Measurements from ENCODE around the gene MAP4. TPM values are rescaled to one million over a fixed set of nuclear protein-coding genes. Genes with fewer than 3 reads are reported as not detected.
"Not testable (repeated sequence)": the region's sequence is repeated elsewhere in the genome, so short reads cannot be mapped to it uniquely, and the experiment has no call there.

The MAP4 gene
- total RNA-seq, 1 donor from 2014 or later, result 520 TPM

DNA sequence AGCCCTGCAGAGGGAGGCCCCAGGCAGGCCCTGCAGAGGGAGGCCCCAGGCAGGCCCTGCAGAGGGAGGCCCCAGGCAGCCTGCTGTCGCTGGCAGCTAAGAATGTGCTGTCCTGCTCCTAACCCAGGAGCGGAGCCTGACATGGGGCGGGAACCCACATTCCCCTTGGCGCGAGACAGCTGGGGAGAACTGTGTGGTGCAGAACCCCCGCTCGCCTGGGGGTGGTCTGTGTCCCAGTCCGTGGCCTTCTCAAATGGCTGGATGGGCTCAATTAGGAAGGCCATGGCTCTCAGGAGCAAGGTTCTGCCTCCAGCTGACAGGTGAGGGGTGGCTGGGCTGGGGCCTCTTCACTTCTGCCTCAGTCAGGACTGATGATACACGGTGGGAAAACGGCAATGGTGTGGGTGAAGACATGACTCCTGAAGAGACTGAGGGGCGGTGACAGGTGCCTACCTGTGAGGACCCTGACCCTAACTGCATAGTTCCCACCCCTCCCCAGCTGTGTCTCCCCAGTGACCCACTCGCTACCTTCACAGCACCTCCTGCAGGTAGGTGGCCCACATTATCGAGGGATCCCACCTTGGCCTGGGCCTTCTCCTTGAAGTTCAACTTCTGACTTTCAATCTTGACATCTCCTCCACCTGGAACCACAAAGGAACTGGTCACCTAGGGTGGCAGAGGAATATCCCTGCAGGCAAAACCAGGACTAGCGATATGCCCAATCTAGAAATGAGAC is 161.3 kb downstream of the MAP4 start:
- no peak for DNase-seq (ENCODE audit: missing footprints)
- intact Hi-C loops (cut with DNase I), result no loop called here
- no peak for ATAC-seq

GRCh38 chr3:47854267-47854666 is 161.9 kb downstream of the MAP4 start:
- intact Hi-C loops (cut with DNase I), result no loop called here
- no peak for ATAC-seq
- DNase-seq (ENCODE audit: missing footprints), result no peak

DNA sequence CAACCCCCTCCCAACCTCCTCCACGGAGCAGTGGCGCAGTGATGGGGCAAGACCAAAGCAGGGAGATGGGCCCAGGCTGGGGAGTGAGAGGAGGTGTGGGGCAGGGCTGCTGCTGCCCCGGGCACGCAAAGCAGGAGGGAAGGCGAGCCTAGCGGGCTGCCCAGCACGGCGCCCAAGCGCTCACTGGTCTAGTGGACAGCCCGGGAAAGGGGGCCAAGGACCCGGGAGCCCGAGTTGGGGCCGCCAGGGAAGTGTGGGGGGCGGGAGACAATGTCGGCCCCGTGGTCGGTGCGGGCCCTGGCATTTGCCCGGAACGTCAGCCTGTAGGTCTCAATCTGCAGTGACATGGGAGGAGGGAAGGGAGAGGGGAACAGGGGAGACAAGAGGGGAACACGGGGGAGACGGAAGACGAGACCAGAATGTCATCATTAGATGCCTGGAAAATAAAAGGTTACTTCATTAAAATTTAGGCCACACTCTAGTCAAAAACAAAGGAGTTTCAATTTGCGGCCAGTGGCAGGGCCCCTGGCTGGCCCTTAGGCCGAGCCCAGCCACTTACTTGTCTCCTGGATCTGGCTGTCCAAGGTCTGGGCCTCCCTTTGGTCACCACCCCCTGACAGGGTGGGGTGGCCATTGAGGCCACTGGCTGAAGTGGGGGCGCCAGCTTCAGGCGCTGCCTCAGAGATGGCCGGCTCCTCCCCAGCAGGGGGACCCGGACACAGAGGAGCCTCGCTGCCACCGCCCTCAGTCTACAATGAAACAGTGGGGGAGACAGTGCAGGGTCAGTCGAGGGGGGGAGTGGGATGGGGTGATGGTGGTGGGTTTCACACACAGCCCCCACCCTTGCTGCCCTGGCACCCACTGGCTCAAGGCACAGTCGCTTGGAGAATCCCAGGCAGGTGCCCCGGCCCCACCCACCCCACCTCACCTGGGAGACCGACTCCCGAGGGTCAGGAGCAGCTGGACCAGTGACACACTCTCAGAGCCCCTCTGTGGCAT is 163.3 kb downstream of the MAP4 start:
- intact Hi-C loops (cut with DNase I), result no loop called here
- DNase-seq (ENCODE audit: missing footprints) (no peak), ATAC-seq (no peak)

- no peak for DNase-seq (ENCODE audit: missing footprints)
- ATAC-seq, result no peak
- intact Hi-C loops (cut with DNase I), result no loop called here
Measured at GRCh38 chr3:47851888-47852603, 164.2 kb downstream of the MAP4 start.

- DNase-seq (ENCODE audit: missing footprints) (no peak), ATAC-seq (no peak)
- intact Hi-C loops (cut with DNase I), result no loop called here
Measured at GRCh38 chr3:47850564-47851410, 165.4 kb downstream of the MAP4 start.

- intact Hi-C loops (cut with DNase I), result no loop called here
- peak; percentile 6 for ATAC-seq
- no peak for DNase-seq (ENCODE audit: missing footprints)
Measured at GRCh38 chr3:47849699-47850563, 166.3 kb downstream of the MAP4 start.

GRCh38 chr3:47849186-47849698 is 167.0 kb downstream of the MAP4 start:
- intact Hi-C loops (cut with DNase I), result no loop called here
- ATAC-seq, result no peak
- DNase-seq (ENCODE audit: missing footprints), result no peak

DNA sequence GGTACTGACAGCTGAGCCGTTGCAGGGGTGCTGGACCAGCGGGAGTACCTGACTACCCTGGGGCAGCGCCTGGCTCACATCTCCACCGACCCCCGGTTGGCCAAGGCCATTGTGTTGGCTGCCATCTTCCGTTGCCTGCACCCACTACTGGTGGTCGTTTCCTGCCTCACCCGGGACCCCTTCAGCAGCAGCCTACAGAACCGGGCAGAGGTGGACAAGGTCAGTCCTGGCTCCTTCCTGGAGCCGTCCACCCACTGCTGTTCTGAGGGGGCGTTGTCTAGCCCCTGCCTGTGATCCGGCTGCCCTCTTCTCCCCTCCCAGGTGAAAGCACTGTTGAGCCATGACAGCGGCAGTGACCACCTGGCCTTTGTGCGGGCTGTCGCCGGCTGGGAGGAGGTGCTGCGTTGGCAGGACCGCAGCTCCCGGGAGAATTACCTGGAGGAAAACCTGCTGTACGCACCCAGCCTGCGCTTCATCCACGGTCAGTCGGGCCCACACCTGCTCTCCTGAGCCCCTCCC is 167.6 kb downstream of the MAP4 start:
- intact Hi-C loops (cut with DNase I), result no loop called here
- DNase-seq (ENCODE audit: missing footprints) (no peak), ATAC-seq (peak; percentile 2)

DNA sequence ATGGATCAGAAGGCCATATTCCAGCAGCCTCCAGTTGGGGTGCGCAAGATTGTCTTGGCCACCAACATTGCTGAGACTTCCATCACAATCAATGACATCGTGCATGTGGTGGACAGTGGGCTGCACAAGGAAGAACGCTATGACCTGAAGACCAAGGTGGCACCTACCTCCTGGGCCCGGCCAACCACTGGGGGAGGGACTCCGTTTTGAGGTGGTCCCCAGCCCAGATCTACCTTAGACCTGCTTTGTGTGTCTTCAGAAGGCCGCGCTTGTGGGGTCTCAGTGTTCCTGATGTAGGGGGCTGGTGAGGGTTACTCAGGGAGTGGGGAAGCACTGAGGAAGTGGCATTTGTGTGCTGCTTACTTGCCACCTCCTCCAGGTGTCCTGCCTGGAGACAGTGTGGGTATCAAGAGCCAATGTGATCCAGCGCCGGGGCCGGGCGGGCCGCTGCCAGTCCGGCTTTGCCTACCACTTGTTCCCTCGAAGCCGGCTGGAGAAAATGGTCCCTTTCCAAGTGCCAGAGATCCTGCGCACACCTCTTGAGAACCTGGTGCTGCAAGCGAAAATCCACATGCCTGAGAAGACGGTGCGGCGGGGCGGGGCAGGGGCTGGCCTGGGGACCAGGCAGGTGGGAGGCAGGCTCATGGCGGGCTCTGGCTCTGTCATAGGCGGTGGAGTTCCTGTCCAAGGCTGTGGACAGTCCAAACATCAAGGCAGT is 168.3 kb downstream of the MAP4 start:
- intact Hi-C loops (cut with DNase I), result no loop called here
- DNase-seq (ENCODE audit: missing footprints) (no peak), ATAC-seq (no peak)

GRCh38 chr3:47847260-47847659 is 169.0 kb downstream of the MAP4 start:
- no peak for ATAC-seq
- intact Hi-C loops (cut with DNase I), result no loop called here
- no peak for DNase-seq (ENCODE audit: missing footprints)

- intact Hi-C loops (cut with DNase I), result no loop called here
- no peak for DNase-seq (ENCODE audit: missing footprints)
- no peak for ATAC-seq
Measured at GRCh38 chr3:47846880-47847248, 169.4 kb downstream of the MAP4 start.

DNA sequence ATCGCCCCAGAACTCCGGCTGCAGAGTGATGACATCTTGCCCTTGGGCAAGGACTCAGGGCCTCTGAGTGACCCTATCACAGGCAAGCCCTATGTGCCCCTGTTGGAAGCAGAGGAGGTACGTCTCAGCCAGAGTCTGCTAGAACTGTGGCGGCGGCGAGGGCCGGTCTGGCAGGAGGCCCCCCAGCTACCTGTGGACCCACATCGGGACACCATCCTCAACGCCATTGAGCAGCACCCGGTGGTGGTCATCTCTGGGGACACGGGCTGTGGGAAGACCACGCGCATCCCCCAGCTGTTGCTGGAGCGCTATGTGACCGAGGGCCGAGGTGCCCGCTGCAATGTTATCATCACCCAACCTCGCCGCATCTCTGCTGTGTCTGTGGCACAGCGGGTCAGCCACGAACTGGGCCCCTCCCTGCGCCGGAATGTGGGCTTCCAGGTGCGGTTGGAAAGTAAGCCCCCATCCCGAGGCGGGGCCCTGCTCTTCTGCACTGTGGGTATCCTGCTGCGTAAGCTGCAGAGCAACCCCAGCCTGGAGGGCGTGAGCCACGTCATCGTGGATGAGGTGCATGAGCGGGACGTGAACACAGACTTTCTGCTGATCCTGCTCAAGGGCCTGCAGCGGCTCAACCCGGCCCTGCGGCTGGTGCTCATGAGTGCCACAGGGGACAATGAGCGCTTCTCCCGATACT is 169.9 kb downstream of the MAP4 start:
- ATAC-seq, result no peak
- DNase-seq (ENCODE audit: missing footprints), result no peak
- intact Hi-C loops (cut with DNase I), result no loop called here

DNA sequence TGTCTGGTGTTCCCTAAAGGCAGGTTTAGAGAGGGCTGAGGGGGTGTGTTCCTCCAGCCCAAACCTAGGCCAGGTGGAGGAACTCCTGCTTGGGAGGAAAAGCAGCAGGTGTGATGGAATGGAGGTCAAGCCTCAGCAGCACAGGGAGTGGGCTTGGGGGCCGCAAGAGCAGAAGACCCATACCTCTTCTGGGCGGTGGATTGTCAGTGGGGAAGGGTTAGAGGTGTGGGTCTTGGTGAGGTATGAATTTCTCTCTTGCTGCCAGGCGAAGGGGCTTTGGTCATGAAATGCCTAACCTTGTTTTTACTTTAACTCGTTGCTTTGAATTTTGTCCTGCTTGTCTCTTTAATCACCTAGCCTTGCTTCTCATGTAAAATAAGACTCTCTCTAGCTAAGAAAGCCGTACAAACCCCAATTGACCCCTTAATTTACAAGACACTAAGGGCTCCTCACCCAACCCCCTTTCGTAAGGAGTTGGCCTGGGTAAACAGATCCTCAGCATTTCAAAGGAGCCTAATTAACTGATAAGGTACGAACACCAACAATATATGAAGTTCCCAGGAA is 174.3 kb downstream of the MAP4 start:
- intact Hi-C loops (cut with DNase I), result no loop called here
- no peak for DNase-seq (ENCODE audit: missing footprints)
- ATAC-seq, result no peak

GRCh38 chr3:47838503-47838902 is 177.7 kb downstream of the MAP4 start:
- ATAC-seq, result no peak
- intact Hi-C loops (cut with DNase I), result no loop called here
- no peak for DNase-seq (ENCODE audit: missing footprints)

DNA sequence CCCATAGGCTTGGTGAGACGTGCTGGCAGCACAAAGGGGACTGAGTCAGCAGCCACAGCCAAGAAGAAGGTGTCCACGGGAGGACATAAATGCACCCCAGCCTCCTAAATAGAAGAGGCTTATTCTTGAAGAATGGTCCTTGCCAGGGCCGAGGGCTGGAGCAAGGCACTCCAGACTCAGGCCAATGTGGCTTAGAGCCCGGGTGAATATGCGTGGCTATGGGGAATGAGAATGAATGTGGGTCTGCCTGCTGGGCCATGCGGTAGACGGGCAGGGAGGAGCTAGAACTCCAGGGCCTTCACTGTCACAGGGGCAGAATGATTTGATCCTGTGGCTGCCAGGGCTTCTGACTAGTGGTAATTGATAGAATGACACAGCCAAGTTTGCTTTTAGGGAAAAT is 179.2 kb downstream of the MAP4 start:
- ATAC-seq (no peak), DNase-seq (ENCODE audit: missing footprints) (no peak)
- intact Hi-C loops (cut with DNase I), result loop anchor here (1.0 to 2.0 kb wide), 3 partner anchors 153 to 321 kb away; no protein-coding TSS in a partner anchor

DNA sequence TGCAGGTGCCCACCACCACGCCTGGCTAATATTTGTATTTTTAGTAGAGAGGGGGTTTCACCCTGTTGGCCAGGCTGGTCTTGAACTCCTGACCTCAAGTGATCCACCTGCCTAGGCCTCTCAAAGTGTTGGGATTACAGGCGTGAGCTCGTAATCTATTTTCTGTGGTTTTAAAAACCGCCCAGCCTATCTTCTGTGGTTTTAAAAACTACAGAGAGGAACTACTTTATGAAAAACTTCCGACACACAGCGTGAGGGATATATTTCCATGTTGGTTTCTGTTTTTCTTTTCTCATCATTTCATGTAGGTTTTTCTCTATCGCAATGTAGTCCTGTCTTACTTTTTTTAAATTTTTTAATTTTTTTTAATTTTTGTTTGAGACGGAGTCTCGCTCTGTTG is 186.7 kb downstream of the MAP4 start:
- DNase-seq (ENCODE audit: missing footprints); ATAC-seq; intact Hi-C loops (cut with DNase I): not testable (repeated sequence)

Measured in Right ventricle myocardium inferior (tissue), 1 donor.